IPS DF 6.9 (cell line): ENCODE measurements around the gene ICOS.
"Not testable (repeated sequence)": the region's sequence is repeated elsewhere in the genome, so short reads cannot be mapped to it uniquely, and the experiment has no call there.

ENCODE experiments used
- DNase-seq: peaks from one replicate; pipeline ENCODE4 v3.0.0-alpha.2; 2013; ENCODE audit warnings: low read depth, low spot score
- H3K27ac ChIP-seq: one replicate; pipeline ENCODE4 v1.5.1; 2013; ENCODE audit warnings: low read length, control low read depth
- H3K27me3 ChIP-seq: 2 replicates; pipeline ENCODE4 v1.6.1; 2013; ENCODE audit warnings: mild to moderate bottlenecking, low read length; ENCODE audit not compliant: control insufficient read depth, insufficient read depth
- H3K36me3 ChIP-seq: 2 replicates; pipeline ENCODE4 v1.6.1; 2013; ENCODE audit warnings: low read length; ENCODE audit not compliant: control insufficient read depth, insufficient read depth
- H3K4me1 ChIP-seq: 2 replicates; pipeline ENCODE4 v1.6.1; 2013; ENCODE audit warnings: low read length; ENCODE audit not compliant: control insufficient read depth, insufficient read depth
- H3K4me3 ChIP-seq: 2 replicates; pipeline ENCODE4 v1.5.1; 2013; ENCODE audit warnings: mild to moderate bottlenecking, low read length
- H3K9me3 ChIP-seq: 2 replicates; pipeline ENCODE4 v1.6.1; 2013; ENCODE audit warnings: low read length, inconsistent platforms; ENCODE audit not compliant: control insufficient read depth, insufficient read depth
- WGBS: extraction: QIAGEN DNeasy Blood & Tissue Kit; methylation state at CpG from one replicate; pipeline ENCODE4 v1.1.7; 2013; ENCODE audit warnings: mixed read lengths, missing lambda C conversion rate; ENCODE audit not compliant: insufficient read length, insufficient coverage; 5-methylcytosine and 5-hydroxymethylcytosine counted together

Gene ICOS

DNA sequence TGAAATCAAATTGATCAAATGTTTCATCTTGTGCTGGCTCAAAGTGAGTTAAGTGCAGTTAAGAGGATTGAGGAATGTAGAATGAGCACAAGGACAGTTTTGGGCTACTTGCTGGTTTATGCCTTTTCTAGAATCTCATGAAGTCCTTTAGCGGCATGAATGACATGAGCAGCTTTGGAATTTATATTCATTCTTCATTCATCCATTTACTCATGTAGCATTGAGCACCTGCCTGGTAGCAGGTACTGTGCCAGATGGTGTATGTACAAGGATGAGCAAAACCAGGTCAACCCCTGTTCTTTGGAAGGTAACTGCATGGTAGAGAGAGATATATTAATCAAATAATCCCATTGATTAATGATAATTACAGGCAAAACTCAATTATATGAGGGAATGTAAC, 1.2 kb downstream of the ICOS start:
- DNase-seq, result no peak
- no CpG with 5 or more reads among the region's 1 CpG for WGBS
- H3K27me3 ChIP-seq, result no peaks in the 10 kb centered on the region
- H3K9me3 ChIP-seq, result no peaks in the 10 kb centered on the region
- no peak overlapping the region for H3K27ac ChIP-seq
- H3K36me3 ChIP-seq, result no peaks in the 10 kb centered on the region
- H3K4me3 ChIP-seq, result no peak overlapping the region
- H3K4me1 ChIP-seq, result no peaks in the 10 kb centered on the region

- Histone ChIP-seq H3K4me3 (no peak overlapping the region), H3K27ac (no peak overlapping the region), H3K27me3 (no peaks in the 10 kb centered on the region), H3K36me3 (no peaks in the 10 kb centered on the region), H3K4me1 (no peaks in the 10 kb centered on the region), H3K9me3 (no peaks in the 10 kb centered on the region)
- no CpG with 5 or more reads among the region's 4 CpGs for WGBS
- no peak for DNase-seq
Observed at GRCh38 chr2:203940039-203940438, 3.5 kb downstream of the ICOS start.

DNA sequence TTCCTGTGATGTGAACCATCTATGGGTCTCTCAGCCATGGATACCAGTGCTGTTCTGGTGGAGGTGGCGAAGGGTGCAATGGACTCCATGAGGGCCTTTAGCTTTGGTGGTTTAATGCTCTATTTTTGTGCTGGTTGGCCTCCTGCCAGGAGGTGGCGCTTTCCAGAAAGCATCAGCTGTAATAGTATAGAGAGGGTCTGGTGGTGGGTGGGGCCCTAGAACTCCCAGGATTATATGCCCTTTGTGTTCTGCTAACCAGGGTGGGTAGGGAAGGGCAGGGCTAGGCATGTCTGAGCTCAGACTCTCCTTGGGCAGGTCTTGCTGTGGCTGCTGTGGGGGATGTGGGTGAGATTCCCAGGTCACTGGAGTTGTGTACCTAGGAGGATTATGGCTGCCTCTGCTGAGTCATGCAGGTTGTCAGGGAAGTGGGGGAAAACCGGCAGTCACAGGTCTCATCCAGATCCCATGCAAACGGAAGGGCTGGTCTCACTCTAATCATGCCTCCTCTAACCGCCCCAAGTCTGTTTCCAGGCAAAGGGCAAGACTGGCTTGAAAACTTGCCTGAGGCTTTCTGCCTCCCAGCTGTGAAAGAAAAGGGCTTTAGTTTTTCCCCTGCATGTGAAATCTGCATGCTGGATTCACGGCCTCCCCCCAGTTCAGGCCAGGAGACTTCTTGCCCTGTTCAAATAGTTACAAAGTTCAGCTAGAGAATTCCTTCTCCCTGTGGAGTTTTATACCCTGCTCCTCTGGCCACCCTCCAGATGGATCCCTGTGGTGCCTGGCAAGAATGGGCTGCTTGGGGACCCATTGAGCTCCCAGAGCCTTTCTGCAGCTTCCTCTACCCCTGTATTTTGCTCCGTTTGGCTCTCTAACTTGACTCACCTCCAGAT, 7.2 kb downstream of the ICOS start:
- not testable (repeated sequence) for H3K36me3 ChIP-seq, H3K27me3 ChIP-seq, H3K9me3 ChIP-seq, H3K4me1 ChIP-seq, DNase-seq, H3K4me3 ChIP-seq, H3K27ac ChIP-seq
- WGBS, result no CpG with 5 or more reads among the region's 7 CpGs

GRCh38 chr2:203948733-203949132, 12.2 kb downstream of the ICOS start:
- no peaks in the 10 kb centered on the region for H3K36me3 ChIP-seq
- no CpG with 5 or more reads among the region's 1 CpG for WGBS
- no peak for DNase-seq
- no peak overlapping the region for H3K27ac ChIP-seq
- no peak overlapping the region for H3K4me3 ChIP-seq
- H3K9me3 ChIP-seq, result no peaks in the 10 kb centered on the region
- no peaks in the 10 kb centered on the region for H3K27me3 ChIP-seq
- no peaks in the 10 kb centered on the region for H3K4me1 ChIP-seq

- Histone ChIP-seq H3K27me3 (no peaks in the 10 kb centered on the region), H3K4me3 (no peak overlapping the region), H3K36me3 (no peaks in the 10 kb centered on the region), H3K4me1 (no peaks in the 10 kb centered on the region), H3K9me3 (no peaks in the 10 kb centered on the region), H3K27ac (no peak overlapping the region)
- DNase-seq, result no peak
- WGBS, result no CpG with 5 or more reads among the region's 2 CpGs
Observed at GRCh38 chr2:203949228-203949627, 12.7 kb downstream of the ICOS start.

DNA sequence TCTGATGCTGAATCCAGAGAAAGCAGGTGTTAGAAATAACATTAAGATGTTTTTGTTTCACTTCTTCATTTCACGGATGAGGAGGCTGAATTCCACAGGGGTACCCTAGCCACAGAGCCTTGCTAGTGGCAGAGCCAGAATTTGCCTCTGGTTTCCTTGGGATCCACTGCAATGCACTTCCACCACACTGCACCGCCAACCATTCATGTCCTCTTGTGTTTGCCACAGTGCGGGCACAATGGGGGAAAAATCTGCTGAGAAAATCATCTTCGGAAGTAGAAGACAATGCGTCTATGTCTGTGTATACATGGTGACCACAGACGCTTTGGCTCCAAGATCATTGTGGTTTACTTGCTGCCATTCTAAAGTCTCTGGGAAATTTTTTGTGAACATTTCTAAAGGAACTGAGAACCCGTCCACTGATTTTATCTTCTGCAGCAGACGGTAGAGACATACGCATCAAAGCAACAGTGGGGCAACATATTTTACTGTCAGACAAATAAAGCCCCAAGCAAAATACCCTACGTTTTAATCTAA, 14.9 kb downstream of the ICOS start:
- Histone ChIP-seq H3K27ac (no peak overlapping the region), H3K4me1 (no peaks in the 10 kb centered on the region), H3K36me3 (no peaks in the 10 kb centered on the region), H3K4me3 (no peak overlapping the region), H3K9me3 (no peaks in the 10 kb centered on the region), H3K27me3 (no peaks in the 10 kb centered on the region)
- WGBS, result no CpG with 5 or more reads among the region's 10 CpGs
- DNase-seq, result no peak

- no peak overlapping the region for H3K27ac ChIP-seq
- no peaks in the 10 kb centered on the region for H3K4me1 ChIP-seq
- no peaks in the 10 kb centered on the region for H3K9me3 ChIP-seq
- no CpG with 5 or more reads among the region's 4 CpGs for WGBS
- no peak for DNase-seq
- no peak overlapping the region for H3K4me3 ChIP-seq
- no peaks in the 10 kb centered on the region for H3K36me3 ChIP-seq
- no peaks in the 10 kb centered on the region for H3K27me3 ChIP-seq
Observed at GRCh38 chr2:203959265-203959664, 22.7 kb downstream of the ICOS start.

DNA sequence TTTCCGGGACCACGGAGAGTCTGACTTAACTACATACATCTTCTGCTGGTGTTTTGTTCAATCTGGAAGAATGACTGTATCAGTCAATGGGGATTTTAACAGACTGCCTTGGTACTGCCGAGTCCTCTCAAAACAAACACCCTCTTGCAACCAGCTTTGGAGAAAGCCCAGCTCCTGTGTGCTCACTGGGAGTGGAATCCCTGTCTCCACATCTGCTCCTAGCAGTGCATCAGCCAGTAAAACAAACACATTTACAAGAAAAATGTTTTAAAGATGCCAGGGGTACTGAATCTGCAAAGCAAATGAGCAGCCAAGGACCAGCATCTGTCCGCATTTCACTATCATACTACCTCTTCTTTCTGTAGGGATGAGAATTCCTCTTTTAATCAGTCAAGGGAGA, 23.1 kb downstream of the ICOS start:
- H3K27me3 ChIP-seq, result no peaks in the 10 kb centered on the region
- H3K36me3 ChIP-seq, result no peaks in the 10 kb centered on the region
- H3K4me1 ChIP-seq, result no peaks in the 10 kb centered on the region
- no peaks in the 10 kb centered on the region for H3K9me3 ChIP-seq
- WGBS, result no CpG with 5 or more reads among the region's 4 CpGs
- H3K4me3 ChIP-seq, result no peak overlapping the region
- no peak overlapping the region for H3K27ac ChIP-seq
- DNase-seq, result no peak

DNA sequence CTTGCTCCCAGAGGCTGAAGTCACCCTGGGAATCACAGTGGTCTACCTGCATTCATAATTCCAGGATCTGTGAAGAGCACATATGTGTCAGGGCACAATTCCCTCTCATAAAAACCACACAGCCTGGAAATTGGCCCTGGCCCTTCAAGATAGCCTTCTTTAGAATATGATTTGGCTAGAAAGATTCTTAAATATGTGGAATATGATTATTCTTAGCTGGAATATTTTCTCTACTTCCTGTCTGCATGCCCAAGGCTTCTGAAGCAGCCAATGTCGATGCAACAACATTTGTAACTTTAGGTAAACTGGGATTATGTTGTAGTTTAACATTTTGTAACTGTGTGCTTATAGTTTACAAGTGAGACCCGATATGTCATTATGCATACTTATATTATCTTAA, 24.2 kb downstream of the ICOS start:
- no peaks in the 10 kb centered on the region for H3K4me1 ChIP-seq
- WGBS, result no CpG with 5 or more reads among the region's 2 CpGs
- no peak overlapping the region for H3K27ac ChIP-seq
- no peaks in the 10 kb centered on the region for H3K36me3 ChIP-seq
- H3K9me3 ChIP-seq, result no peaks in the 10 kb centered on the region
- H3K27me3 ChIP-seq, result no peaks in the 10 kb centered on the region
- H3K4me3 ChIP-seq, result no peak overlapping the region
- no peak for DNase-seq

- H3K4me3 ChIP-seq, H3K36me3 ChIP-seq, H3K27me3 ChIP-seq, H3K4me1 ChIP-seq, H3K27ac ChIP-seq, DNase-seq, H3K9me3 ChIP-seq: not testable (repeated sequence)
- no CpG with 5 or more reads among the region's 7 CpGs for WGBS
Observed at GRCh38 chr2:203965190-203965589, 28.6 kb downstream of the ICOS start.

- DNase-seq, result no peak
- H3K4me1 ChIP-seq, result no peaks in the 10 kb centered on the region; the same call in 1 of the 2 replicates
- no peaks in the 10 kb centered on the region for H3K36me3 ChIP-seq
- no peaks in the 10 kb centered on the region for H3K9me3 ChIP-seq
- no peak overlapping the region for H3K27ac ChIP-seq
- no CpG with 5 or more reads among the region's 5 CpGs for WGBS
- no peaks in the 10 kb centered on the region for H3K27me3 ChIP-seq
- no peak overlapping the region for H3K4me3 ChIP-seq
Observed at GRCh38 chr2:203971251-203971650, 34.7 kb downstream of the ICOS start.
